ENCODE measurements around the gene PDCL2. TPM values are rescaled to one million over a fixed set of nuclear protein-coding genes. Genes with fewer than 3 reads are reported as not detected.

Gene PDCL2
- total and polyA plus RNA-seq, 9 of the 15 experiments (the other 6 are each of a cell fraction or from before 2014, with no cell fraction given) = 0.62 to 2.5 (median 1.2) TPM

DNA sequence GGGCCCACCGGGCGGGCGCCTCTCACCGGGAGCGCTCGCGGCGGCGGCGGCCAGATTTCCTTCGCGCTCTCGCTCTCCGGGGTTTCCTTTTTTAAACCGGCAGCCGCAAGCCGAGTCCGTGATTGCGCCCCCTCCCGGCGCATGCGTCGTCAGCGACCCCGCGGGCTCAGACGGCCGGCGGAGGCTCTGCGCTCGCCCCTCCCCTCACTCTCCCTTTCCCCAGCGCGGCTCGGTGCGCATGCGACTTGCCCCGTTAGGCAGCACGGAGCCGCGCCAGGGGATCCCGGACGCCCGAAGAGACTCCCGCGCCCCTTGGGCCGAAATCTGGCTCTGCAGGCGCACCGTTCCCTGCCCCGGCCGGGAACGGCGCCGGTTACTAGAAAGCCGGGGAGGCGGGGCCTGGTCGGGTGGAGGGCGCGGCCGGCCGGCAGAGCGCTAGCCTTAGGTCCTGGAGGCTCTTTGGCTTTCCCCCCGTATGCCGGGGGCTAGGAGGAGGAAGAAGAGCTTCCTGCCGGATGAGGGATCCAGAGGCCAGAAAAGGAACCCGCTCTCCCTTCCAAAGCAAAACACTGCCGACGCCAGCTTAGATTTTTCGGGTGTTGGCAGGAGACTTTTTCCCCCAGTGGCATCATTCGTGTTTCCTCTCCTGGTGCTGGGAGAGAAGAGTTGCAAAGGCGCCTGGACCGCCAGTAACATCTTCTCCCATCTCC lies 45.1 kb downstream of the PDCL2 start, which contains the start of gene CLOCK (continued):
- TF ChIP-seq CTBP1 (IDR thresholded peaks at IDR 0.05; ENCODE audit: borderline replicate concordance) (peak; percentile 96), TEAD1 (CRISPR knock-in tag; IDR thresholded peaks at IDR 0.05) (peak in 1 of 2 experiments; percentile 54; a peak in 1 of 4 replicates), ZNF121 (CRISPR knock-in tag; conservative IDR thresholded peaks at IDR 0.05) (no peak), ZNF655 (CRISPR knock-in tag; IDR thresholded peaks at IDR 0.05) (no peak), TEAD4 (IDR thresholded peaks at IDR 0.05; ENCODE audit: low read length) (no peak), TEAD4 (CRISPR knock-in tag; IDR thresholded peaks at IDR 0.05; ENCODE audit: borderline replicate concordance) (no peak), RFX1 (IDR thresholded peaks at IDR 0.05) (no peak), PRMT5 (CRISPR knock-in tag; IDR thresholded peaks at IDR 0.05) (no peak), MTA2 (IDR thresholded peaks at IDR 0.05; ENCODE audit: low read depth) (no peak), GATAD2B (IDR thresholded peaks at IDR 0.05; ENCODE audit: borderline replicate concordance) (peak; percentile 2; the same call in 1 of the 2 replicates), ZNF239 (CRISPR knock-in tag; IDR thresholded peaks at IDR 0.05) (no peak), RNF219 (CRISPR knock-in tag; IDR thresholded peaks at IDR 0.05) (no peak), ZNF407 (IDR thresholded peaks at IDR 0.05; ENCODE audit: low read depth) (no peak)

All from K562 (cell line).